ENCODE measurements around the gene OR5K2.

Gene OR5K2

GRCh38 chr3:98530676-98531075 lies 33.2 kb downstream of the OR5K2 start:
- no peak overlapping the region for H3K4me3 ChIP-seq (ENCODE audit: control insufficient read depth, low read depth, low read length)
- no peak for TF ChIP-seq CTCF (IDR thresholded peaks at IDR 0.05; ENCODE audit: control insufficient read depth, insufficient read depth, low read depth, low read length, missing control alignments)

GRCh38 chr3:98531622-98532274 lies 34.3 kb downstream of the OR5K2 start, which contains the start of gene GPR15:
Gene GPR15 (plus strand): TSS chr3:98531978. CDS start chr3:98532034, 56 bp downstream.
- DNase-seq (ENCODE audit: low read depth), result no peak
- H3K4me3 ChIP-seq (ENCODE audit: control insufficient read depth, low read depth, low read length), result no peak within 1 kb of the TSS
- TF ChIP-seq CTCF (IDR thresholded peaks at IDR 0.05; ENCODE audit: control insufficient read depth, insufficient read depth, low read depth, low read length, missing control alignments), result no peak

More at GRCh38 chr3:98530676-98531075, 33.2 kb downstream of the OR5K2 start:
- no peak for DNase-seq (ENCODE audit: low read depth)

GRCh38 chr3:98532275-98532637 lies 34.8 kb downstream of the OR5K2 start:
- no peak overlapping the region for H3K4me3 ChIP-seq (ENCODE audit: control insufficient read depth, low read depth, low read length)
- DNase-seq (ENCODE audit: low read depth), result no peak
- TF ChIP-seq CTCF (IDR thresholded peaks at IDR 0.05; ENCODE audit: control insufficient read depth, insufficient read depth, low read depth, low read length, missing control alignments), result no peak

GRCh38 chr3:98532709-98533571 lies 35.5 kb downstream of the OR5K2 start:
- no peak for DNase-seq (ENCODE audit: low read depth)
- no peak overlapping the region for H3K4me3 ChIP-seq (ENCODE audit: control insufficient read depth, low read depth, low read length)
- no peak for TF ChIP-seq CTCF (IDR thresholded peaks at IDR 0.05; ENCODE audit: control insufficient read depth, insufficient read depth, low read depth, low read length, missing control alignments)

GRCh38 chr3:98534168-98534567 lies 36.7 kb downstream of the OR5K2 start:
- no peak overlapping the region for H3K4me3 ChIP-seq (ENCODE audit: control insufficient read depth, low read depth, low read length)

GRCh38 chr3:98534734-98535133 lies 37.3 kb downstream of the OR5K2 start:
- H3K4me3 ChIP-seq (ENCODE audit: control insufficient read depth, low read depth, low read length), result no peak overlapping the region
- TF ChIP-seq CTCF (IDR thresholded peaks at IDR 0.05; ENCODE audit: control insufficient read depth, insufficient read depth, low read depth, low read length, missing control alignments), result no peak
- no peak for DNase-seq (ENCODE audit: low read depth)

More at GRCh38 chr3:98534168-98534567, 36.7 kb downstream of the OR5K2 start:
- no peak for TF ChIP-seq CTCF (IDR thresholded peaks at IDR 0.05; ENCODE audit: control insufficient read depth, insufficient read depth, low read depth, low read length, missing control alignments)
- no peak for DNase-seq (ENCODE audit: low read depth)

Measured in AG09309 (cell line).